ENCODE measurements around the gene TSHZ3.

DNA sequence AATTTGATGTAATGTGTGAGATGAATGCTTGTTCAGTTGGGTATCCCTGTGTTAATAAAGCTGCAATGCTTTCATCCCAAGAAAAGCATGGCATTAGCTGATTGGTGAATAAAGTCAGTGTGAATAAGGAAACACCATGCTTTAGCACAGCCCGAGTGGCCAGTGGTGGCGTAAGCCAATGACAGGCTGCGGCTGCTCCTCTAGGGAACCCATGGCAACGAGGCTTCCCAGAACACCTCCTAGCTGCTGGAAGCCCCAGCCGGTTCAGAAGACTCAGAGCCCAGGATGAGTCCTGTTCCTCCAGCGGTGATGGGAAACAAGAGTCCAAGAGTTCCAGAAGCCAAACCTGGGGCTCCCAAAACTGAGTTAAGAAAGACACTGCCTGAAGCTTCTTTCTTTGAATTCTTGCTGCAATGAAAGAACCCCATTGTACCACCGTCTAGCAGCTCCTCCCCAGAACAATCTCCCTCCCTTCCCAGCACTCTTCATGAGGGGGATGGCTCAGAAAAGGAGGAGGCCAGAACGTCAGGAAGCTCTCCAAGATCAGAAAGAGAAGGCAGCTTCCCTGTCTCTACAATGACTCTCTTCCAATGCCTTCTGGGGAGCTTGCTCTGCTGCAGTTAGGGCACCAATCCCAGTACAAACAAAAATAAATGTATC is 58.2 kb downstream of the TSHZ3 start:
- TF ChIP-seq, protein P1, sequence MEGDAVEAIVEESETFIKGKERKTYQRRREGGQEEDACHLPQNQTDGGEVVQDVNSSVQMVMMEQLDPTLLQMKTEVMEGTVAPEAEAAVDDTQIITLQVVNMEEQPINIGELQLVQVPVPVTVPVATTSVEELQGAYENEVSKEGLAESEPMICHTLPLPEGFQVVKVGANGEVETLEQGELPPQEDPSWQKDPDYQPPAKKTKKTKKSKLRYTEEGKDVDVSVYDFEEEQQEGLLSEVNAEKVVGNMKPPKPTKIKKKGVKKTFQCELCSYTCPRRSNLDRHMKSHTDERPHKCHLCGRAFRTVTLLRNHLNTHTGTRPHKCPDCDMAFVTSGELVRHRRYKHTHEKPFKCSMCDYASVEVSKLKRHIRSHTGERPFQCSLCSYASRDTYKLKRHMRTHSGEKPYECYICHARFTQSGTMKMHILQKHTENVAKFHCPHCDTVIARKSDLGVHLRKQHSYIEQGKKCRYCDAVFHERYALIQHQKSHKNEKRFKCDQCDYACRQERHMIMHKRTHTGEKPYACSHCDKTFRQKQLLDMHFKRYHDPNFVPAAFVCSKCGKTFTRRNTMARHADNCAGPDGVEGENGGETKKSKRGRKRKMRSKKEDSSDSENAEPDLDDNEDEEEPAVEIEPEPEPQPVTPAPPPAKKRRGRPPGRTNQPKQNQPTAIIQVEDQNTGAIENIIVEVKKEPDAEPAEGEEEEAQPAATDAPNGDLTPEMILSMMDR (IDR thresholded peaks at IDR 0.05): no peak
- no peak for TF ChIP-seq POLR2A (IDR thresholded peaks at IDR 0.05)
